Gastrocnemius medialis (tissue), 4 donors: ENCODE measurements around the gene HRH4. TPM values are rescaled to one million over a fixed set of nuclear protein-coding genes. Genes with fewer than 3 reads are reported as not detected.

Experiments used
- ATAC-seq, 2 donors: fragments of 150-250 bp; one replicate each; pipeline ENCODE4 v1.9.1; 2016
- DNase-seq, 2 donors: peaks; one replicate each; pipeline ENCODE4 v3.0.0-alpha.2; 2019
- H3K27ac ChIP-seq, 4 donors: fragments of 200-600 bp; sonication (generic); 1 replicate in 1 of 4; 2 replicates in 3 of 4; pipeline ENCODE4 v1.5.1; 2016 to 2018; ENCODE audit warnings: mild to moderate bottlenecking in 2 of 4, moderate library complexity in 1 of 4
- H3K27me3 ChIP-seq, 3 donors: fragments of 200-600 bp; sonication (generic) in 2 of 3; 1 replicate in 1 of 3; 2 replicates in 2 of 3; pipeline versions ENCODE4 v1.5.1 to v1.6.0; 2016 to 2019; ENCODE audit warnings: mild to moderate bottlenecking in 1 of 3, moderate library complexity in 1 of 3
- H3K36me3 ChIP-seq, 2 donors: fragments of 200-600 bp; sonication (generic) in 1 of 2; one replicate each; pipeline ENCODE4 v1.5.1; 2017 to 2018
- H3K4me1 ChIP-seq, 2 donors: fragments of 200-600 bp; sonication (generic) in 1 of 2; one replicate each; pipeline ENCODE4 v1.5.1; 2016 to 2017; ENCODE audit warnings: mild to moderate bottlenecking in 2 of 2
- H3K4me3 ChIP-seq, 4 donors: fragments of 200-600 bp; sonication (generic) in 3 of 4; 1 replicate in 1 of 4; 2 replicates in 3 of 4; pipeline ENCODE4 v1.5.1; 2016 to 2019; ENCODE audit warnings: mild to moderate bottlenecking in 2 of 4
- H3K9me3 ChIP-seq, 3 donors: fragments of 200-600 bp; sonication (generic) in 2 of 3; 1 replicate in 1 of 3; 2 replicates in 2 of 3; pipeline ENCODE4 v1.5.1; 2016 to 2019
- POLR2A ChIP-seq, 2 donors: fragments of 450-650 bp; IDR thresholded peaks; one replicate each; pipeline ENCODE4 v1.6.1; 2017; ENCODE audit warnings: antibody characterized with exemption in 2 of 2, mild to moderate bottlenecking in 2 of 2, moderate library complexity in 2 of 2
- in situ Hi-C, 4 donors: fragments of 200-750 bp; cut with MboI; loops; one replicate each; pipeline versions ENCODE4 v1.15.0 to v1.8.0; 2017; ENCODE audit warnings: low sequenced_read_pairs in 4 of 4
- intact Hi-C: fragments of 100-400 bp; cut with DNase I; formaldehyde crosslinking; loops from one replicate; pipeline ENCODE4 v1.15.1; 2023; ENCODE audit warnings: low total_unique reads
- total RNA-seq, 4 donors: library from RNA; depleted of rRNA; stranded (reverse); fragments of >200 nt; gene quantifications; one replicate each; pipeline versions ENCODE4 v1.1.0 to v1.2.3, GENCODE V29; 2016
- TF ChIP-seq, protein P1 (sequence below), 5 experiments: fragments of 450-650 bp in 3 of 5; fragments of 200-600 bp in 2 of 5; sonication (generic) in 2 of 5; IDR thresholded peaks in 4 of 5; conservative IDR thresholded peaks in 1 of 5; 1 replicate in 4 of 5; 2 replicates in 1 of 5; pipeline ENCODE4 v1.5.1; 2016 to 2019; ENCODE audit warnings: antibody characterized with exemption in 5 of 5, mild to moderate bottlenecking in 3 of 5, moderate library complexity in 3 of 5

The HRH4 gene
- total RNA-seq, 4 donors from 2014 or later: not detected

DNA sequence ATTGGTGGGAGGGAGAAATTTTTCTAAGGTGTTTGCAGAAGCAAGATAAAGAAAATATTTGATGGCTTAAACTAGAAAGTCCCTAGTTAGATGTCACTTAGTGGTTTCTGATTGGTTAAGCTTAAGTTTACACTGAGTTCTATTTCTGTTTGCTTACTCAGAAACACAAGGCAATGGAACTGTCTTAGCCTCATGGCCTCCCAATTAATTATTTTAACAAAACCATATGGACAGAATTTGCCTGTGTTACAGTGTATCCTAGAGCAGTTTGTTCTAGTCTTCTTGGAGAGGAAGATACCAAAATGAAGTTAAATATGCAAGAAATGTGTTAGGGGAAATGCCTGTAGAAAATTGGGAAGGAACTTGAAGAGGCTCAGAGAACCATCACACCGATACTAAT lies 38.6 kb upstream of the HRH4 start:
- no peak overlapping the region for H3K27ac ChIP-seq
- H3K9me3 ChIP-seq: no peaks in the 10 kb centered on the region
- no peak for ATAC-seq
- no peaks in the 10 kb centered on the region for H3K4me1 ChIP-seq
- H3K36me3 ChIP-seq: no peaks in the 10 kb centered on the region
- no peak for DNase-seq
- intact Hi-C loops: no loop called here
- no peak overlapping the region for H3K4me3 ChIP-seq
- peaks cover 21 to 59% (median 28%) of the 10 kb centered on the region in 3 donors for H3K27me3 ChIP-seq
- TF ChIP-seq, protein P1, sequence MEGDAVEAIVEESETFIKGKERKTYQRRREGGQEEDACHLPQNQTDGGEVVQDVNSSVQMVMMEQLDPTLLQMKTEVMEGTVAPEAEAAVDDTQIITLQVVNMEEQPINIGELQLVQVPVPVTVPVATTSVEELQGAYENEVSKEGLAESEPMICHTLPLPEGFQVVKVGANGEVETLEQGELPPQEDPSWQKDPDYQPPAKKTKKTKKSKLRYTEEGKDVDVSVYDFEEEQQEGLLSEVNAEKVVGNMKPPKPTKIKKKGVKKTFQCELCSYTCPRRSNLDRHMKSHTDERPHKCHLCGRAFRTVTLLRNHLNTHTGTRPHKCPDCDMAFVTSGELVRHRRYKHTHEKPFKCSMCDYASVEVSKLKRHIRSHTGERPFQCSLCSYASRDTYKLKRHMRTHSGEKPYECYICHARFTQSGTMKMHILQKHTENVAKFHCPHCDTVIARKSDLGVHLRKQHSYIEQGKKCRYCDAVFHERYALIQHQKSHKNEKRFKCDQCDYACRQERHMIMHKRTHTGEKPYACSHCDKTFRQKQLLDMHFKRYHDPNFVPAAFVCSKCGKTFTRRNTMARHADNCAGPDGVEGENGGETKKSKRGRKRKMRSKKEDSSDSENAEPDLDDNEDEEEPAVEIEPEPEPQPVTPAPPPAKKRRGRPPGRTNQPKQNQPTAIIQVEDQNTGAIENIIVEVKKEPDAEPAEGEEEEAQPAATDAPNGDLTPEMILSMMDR (IDR thresholded peaks at IDR 0.05 in 4 of 5, conservative IDR thresholded peaks at IDR 0.05 in 1 of 5): no peak
- no peak for TF ChIP-seq POLR2A (IDR thresholded peaks at IDR 0.05)
- in situ Hi-C loops: no loop called here

DNA sequence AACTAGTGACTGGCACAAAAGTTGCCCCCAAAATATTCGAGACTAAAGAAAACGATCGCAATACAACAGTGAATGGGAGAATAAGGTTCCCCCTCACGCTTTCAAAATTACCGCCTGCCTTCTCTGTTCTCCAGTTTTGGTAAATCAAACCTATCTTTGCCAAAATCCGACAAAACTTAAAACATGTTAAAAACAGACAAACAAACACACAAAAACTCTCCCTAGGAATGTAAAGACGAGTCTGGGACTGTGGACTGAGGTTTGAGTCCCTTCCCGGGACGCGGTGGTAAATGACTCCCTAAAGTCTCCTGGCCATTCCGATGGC lies 34.4 kb upstream of the HRH4 start:
- ATAC-seq (no peak), DNase-seq (no peak)
- no peaks in the 10 kb centered on the region for H3K36me3 ChIP-seq
- H3K27me3 ChIP-seq: peaks cover 12 to 37% (median 15%) of the 10 kb centered on the region in 3 donors
- in situ Hi-C loops: loop anchor here in 1 of 4 donors (25.0 kb wide), 1 partner anchor 89 kb away; no protein-coding TSS in a partner anchor
- peak overlapping the region; percentile 46 to 81 (median 72) for H3K27ac ChIP-seq
- H3K4me1 ChIP-seq: peaks cover 7 to 11% of the 10 kb centered on the region in 2 donors
- H3K9me3 ChIP-seq: no peaks in the 10 kb centered on the region
- intact Hi-C loops: loop anchor here (2.0 kb wide), 1 partner anchor 29 kb away; the partner anchor contains the start of gene OSBPL1A
- no peak for TF ChIP-seq POLR2A (IDR thresholded peaks at IDR 0.05)
- TF ChIP-seq, protein P1 (IDR thresholded peaks at IDR 0.05 in 4 of 5, conservative IDR thresholded peaks at IDR 0.05 in 1 of 5): no peak
- peak overlapping the region; percentile 69 to 92 (median 80) for H3K4me3 ChIP-seq

DNA sequence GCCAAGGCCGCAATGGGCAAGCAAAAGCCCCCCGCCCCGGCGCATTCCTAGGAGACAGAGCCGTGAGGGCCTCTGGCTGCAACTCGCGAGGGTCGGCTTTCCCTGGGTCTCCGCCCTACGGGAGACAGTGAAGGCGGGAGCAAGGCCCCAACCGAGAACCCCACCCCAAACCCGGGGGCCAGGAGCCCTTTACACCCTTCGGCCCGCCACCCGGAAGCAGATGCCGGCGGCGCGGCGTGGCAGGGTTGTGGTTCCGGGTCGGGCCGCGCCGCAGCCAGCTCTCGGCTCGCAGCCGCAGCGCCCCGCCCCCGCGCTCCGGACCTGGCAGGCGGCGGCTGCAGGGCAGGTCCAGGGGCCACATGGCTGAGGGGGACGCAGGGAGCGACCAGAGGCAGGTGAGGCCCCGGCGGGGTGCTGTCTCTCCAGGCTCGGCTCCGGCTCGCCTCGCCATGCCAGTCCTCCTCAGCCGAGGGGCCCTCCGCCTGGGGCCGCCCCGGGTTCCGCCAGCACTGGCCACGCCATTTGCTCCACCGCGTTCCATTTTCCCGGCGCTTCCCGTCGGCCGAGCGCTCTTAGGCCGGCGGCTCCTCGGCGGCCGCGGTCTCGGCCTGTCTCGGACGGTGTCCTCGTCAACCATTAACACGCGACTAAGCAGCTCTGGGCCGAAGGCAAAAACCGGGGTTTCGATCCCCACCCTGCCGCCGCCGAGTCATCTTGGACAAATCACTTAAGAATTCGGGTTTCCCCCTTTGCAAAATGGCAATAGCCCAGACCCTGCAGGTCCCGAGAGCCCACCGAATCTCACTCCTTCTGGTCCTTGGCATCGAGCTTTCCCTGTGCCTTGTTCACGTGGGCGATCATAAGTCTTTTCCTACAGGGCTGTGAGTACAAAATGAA lies 33.8 kb upstream of the HRH4 start, which contains the start of gene IMPACT:
Gene IMPACT, plus strand, starts transcription at position 273 of the 897 bp plus-strand sequence. Its CDS starts 87 bp downstream, at position 360.
- ATAC-seq (peak; percentile 91 to 93), DNase-seq (peak; percentile 50 to 64)
- TF ChIP-seq, protein P1 (IDR thresholded peaks at IDR 0.05 in 4 of 5, conservative IDR thresholded peaks at IDR 0.05 in 1 of 5): no peak
- TF ChIP-seq POLR2A (IDR thresholded peaks at IDR 0.05): peak; percentile 30
- Histone ChIP-seq H3K4me1 (peaks cover 7 to 11% of the 10 kb centered on the region in 2 donors), H3K27me3 (peaks cover 12 to 37% (median 15%) of the 10 kb centered on the region in 3 donors), H3K27ac (peak within 1 kb of the TSS; percentile 46 to 81 (median 72)), H3K36me3 (no peaks in the 10 kb centered on the region), H3K4me3 (peak within 1 kb of the TSS; percentile 69 to 92 (median 80)), H3K9me3 (no peaks in the 10 kb centered on the region)
- in situ Hi-C loops: loop anchor here in 1 of 4 donors (25.0 kb wide), 1 partner anchor 89 kb away; no protein-coding TSS in a partner anchor
- intact Hi-C loops: loop anchor here (2.0 kb wide), 1 partner anchor 30 kb away; the partner anchor contains the start of gene OSBPL1A

DNA sequence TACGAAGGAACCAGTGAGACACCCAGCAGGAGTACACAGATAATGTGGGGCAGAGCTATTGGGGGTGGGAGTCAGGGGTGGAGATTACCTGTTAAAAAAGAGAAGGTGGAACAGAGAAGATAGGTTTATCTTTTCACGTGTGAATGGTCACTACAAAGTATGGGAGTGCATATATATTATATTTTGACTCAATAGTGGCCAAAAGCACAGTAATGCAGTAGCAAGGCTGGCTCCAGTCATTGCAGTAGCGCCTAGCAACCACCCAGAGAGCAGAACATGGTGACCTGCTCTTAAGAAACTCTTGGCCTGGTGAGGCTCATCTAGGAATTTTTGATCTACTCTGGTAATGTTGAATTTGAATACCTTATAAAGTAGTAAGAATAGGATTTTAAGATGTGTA lies 33.0 kb upstream of the HRH4 start:
- intact Hi-C loops (loop anchor here (2.0 kb wide), 1 partner anchor 31 kb away; the partner anchor contains the start of gene OSBPL1A), in situ Hi-C loops (loop anchor here in 1 of 4 donors (25.0 kb wide), 1 partner anchor 90 kb away; no protein-coding TSS in a partner anchor)
- ATAC-seq: no peak
- H3K27ac ChIP-seq: no peak overlapping the region
- no peaks in the 10 kb centered on the region for H3K9me3 ChIP-seq
- peaks cover 7 to 11% of the 10 kb centered on the region in 2 donors for H3K4me1 ChIP-seq
- TF ChIP-seq, protein P1 (IDR thresholded peaks at IDR 0.05 in 4 of 5, conservative IDR thresholded peaks at IDR 0.05 in 1 of 5): no peak
- no peak for TF ChIP-seq POLR2A (IDR thresholded peaks at IDR 0.05)
- no peaks in the 10 kb centered on the region for H3K36me3 ChIP-seq
- DNase-seq: no peak
- peaks cover 9 to 31% (median 12%) of the 10 kb centered on the region in 3 donors for H3K27me3 ChIP-seq
- H3K4me3 ChIP-seq: peak overlapping the region; percentile 69 to 92 (median 80)
